Adrenal gland (tissue), 12 donors: Measurements from ENCODE around the gene ADAMTS17. TPM values are rescaled to one million over a fixed set of nuclear protein-coding genes. Genes with fewer than 3 reads are reported as not detected.
"Not testable (repeated sequence)": the region's sequence is repeated elsewhere in the genome, so short reads cannot be mapped to it uniquely, and the experiment has no call there.

ENCODE experiments used
- DNase-seq, 7 donors: peaks; one replicate each; pipeline ENCODE4 v3.0.0-alpha.2; 2019 to 2020
- H3K27ac ChIP-seq, 5 donors: fragments of 200-600 bp; sonication (generic) in 4 of 5; 1 replicate in 3 of 5; 2 replicates in 2 of 5; pipeline versions ENCODE4 v1.5.1 to v1.8.0; 2016 to 2020; ENCODE audit warnings: mild to moderate bottlenecking in 1 of 5
- H3K27me3 ChIP-seq: fragments of 200-600 bp; 2 replicates; pipeline ENCODE4 v1.8.0; 2021
- H3K36me3 ChIP-seq, 2 donors: fragments of 200-600 bp; replicated peaks in 1 of 2; 1 replicate in 1 of 2; 2 replicates in 1 of 2; pipeline versions ENCODE4 v1.5.1 to v1.8.0; 2018 to 2022
- H3K4me1 ChIP-seq, 2 donors: fragments of 200-600 bp; replicated peaks in 1 of 2; 1 replicate in 1 of 2; 2 replicates in 1 of 2; pipeline versions ENCODE4 v1.5.1 to v1.8.0; 2018 to 2021
- H3K4me3 ChIP-seq, 4 donors: fragments of 200-600 bp; sonication (generic) in 3 of 4; one replicate each; pipeline ENCODE4 v1.5.1; 2016 to 2018
- H3K9me3 ChIP-seq, 3 donors: fragments of 200-600 bp; sonication (generic) in 1 of 3; replicated peaks in 1 of 3; 1 replicate in 2 of 3; 2 replicates in 1 of 3; pipeline versions ENCODE4 v1.5.1 to v1.8.0; 2016 to 2021
- CTCF ChIP-seq, 6 experiments: fragments of 450-650 bp in 4 of 6; fragments of 200-600 bp in 2 of 6; sonication (generic) in 1 of 6; IDR thresholded peaks; 1 replicate in 5 of 6; 2 replicates in 1 of 6; pipeline versions ENCODE4 v1.5.1 to v1.8.0; 2016 to 2021; ENCODE audit warnings: antibody characterized with exemption in 6 of 6, mild to moderate bottlenecking in 2 of 6, moderate library complexity in 1 of 6
- POLR2A ChIP-seq, 2 donors: fragments of 450-650 bp; IDR thresholded peaks; one replicate each; pipeline ENCODE4 v1.6.1; 2017; ENCODE audit warnings: antibody characterized with exemption in 2 of 2, mild to moderate bottlenecking in 2 of 2, moderate library complexity in 1 of 2
- WGBS, 4 donors: extraction: QIAGEN DNeasy Blood & Tissue Kit in 2 of 4; methylation state at CpG; one replicate each; pipeline versions ENCODE4 v1.1.5 to v1.1.7; 2013 to 2017; 5-methylcytosine and 5-hydroxymethylcytosine counted together
- intact Hi-C, 2 donors: fragments of 100-400 bp; cut with DNase I; formaldehyde crosslinking; loops; one replicate each; pipeline versions ENCODE4 v1.14.1 to v1.15.0; 2022 to 2023
- polyA plus RNA-seq, 3 donors: library from polyadenylated mRNA; stranded (reverse); fragments of 200-250 nt in 2 of 3; fragments of 350-450 nt in 1 of 3; fragmentation: Illumina TruSeq in 1 of 3; extraction: RNeasy Lipid Tissue Mini Kit (QIAGEN cat#74804) in 1 of 3; gene quantifications; one replicate each; pipeline ENCODE4 v1.2.3, GENCODE V29; 2013 to 2014
- total RNA-seq, 9 donors: library from RNA; depleted of rRNA in 4 of 9; stranded (reverse); fragments of >200 nt in 4 of 9; fragments of 120-200 nt in 1 of 9; fragmentation: NEBNext Ultra II Directional in 1 of 9; extraction: Animal tissue kit (Norgen Biotek cat#: 25700) in 1 of 9; gene quantifications; one replicate each; pipeline versions ENCODE4 v1.1.0 to v1.2.4, GENCODE V29; 2013 to 2023
- donor health status: healthy with polysubstance abuse.
- donor health status: Bipolar disorder and iron deficiency.
- donor health status: DM: yes; HTN: yes; CAD: no.
- donor health status: DM: no; HTN: no; CAD: no.
- donor health status: DM: no; HTN: no; CAD: no.
- donor health status: DM: yes; HTN: yes; CAD: no.

The ADAMTS17 gene
- total and polyA plus RNA-seq, 12 donors: 0.51 to 14.8 (median 2.9) TPM

GRCh38 chr15:100090411-100090810 lies 251.4 kb downstream of the ADAMTS17 start:
- Histone ChIP-seq H3K9me3 (no peaks in the 10 kb centered on the region), H3K27ac (no peak overlapping the region), H3K4me3 (no peak overlapping the region), H3K36me3 (no peaks in the 10 kb centered on the region), H3K27me3 (no peaks in the 10 kb centered on the region), H3K4me1 (no peaks in the 10 kb centered on the region)
- no peak for DNase-seq
- TF ChIP-seq POLR2A (IDR thresholded peaks at IDR 0.05): no peak
- no peak for TF ChIP-seq CTCF (IDR thresholded peaks at IDR 0.05)
- intact Hi-C loops: no loop called here
- 86 to 88% (median 87%) methylated on average over 11 of the region's 11 CpGs for WGBS, 4 donors

- H3K4me3 ChIP-seq, H3K36me3 ChIP-seq, intact Hi-C loops, H3K9me3 ChIP-seq, H3K27ac ChIP-seq, H3K27me3 ChIP-seq, H3K4me1 ChIP-seq: not testable (repeated sequence)
- DNase-seq: peak in 1 of 7 donors; percentile 35
- 86 to 93% (median 90%) methylated on average over 14 to 17 of the region's 17 CpGs for WGBS, 4 donors
Measured at GRCh38 chr15:100084042-100084821, 257.5 kb downstream of the ADAMTS17 start.

GRCh38 chr15:100083572-100083971 lies 258.2 kb downstream of the ADAMTS17 start:
- peak in 6 of 7 donors; percentile 49 to 71 (median 58) for DNase-seq
- Histone ChIP-seq H3K27ac (no peak overlapping the region), H3K9me3 (no peaks in the 10 kb centered on the region), H3K36me3 (no peaks in the 10 kb centered on the region), H3K4me3 (no peak overlapping the region), H3K27me3 (no peaks in the 10 kb centered on the region), H3K4me1 (peaks cover 0 to 8% of the 10 kb centered on the region in 2 donors)
- WGBS, 4 donors: 55 to 67% (median 63%) methylated on average over 2 of the region's 2 CpGs
- TF ChIP-seq CTCF (IDR thresholded peaks at IDR 0.05) (no peak), POLR2A (IDR thresholded peaks at IDR 0.05) (no peak)
- intact Hi-C loops: no loop called here

- Histone ChIP-seq H3K36me3 (no peaks in the 10 kb centered on the region), H3K4me1 (peaks cover 0 to 8% of the 10 kb centered on the region in 2 donors), H3K27me3 (no peaks in the 10 kb centered on the region), H3K27ac (no peak overlapping the region), H3K9me3 (no peaks in the 10 kb centered on the region), H3K4me3 (no peak overlapping the region)
- WGBS, 4 donors: 87 to 91% (median 90%) methylated on average over 7 of the region's 7 CpGs
- intact Hi-C loops: no loop called here
- DNase-seq: peak in 1 of 7 donors; percentile 39
- TF ChIP-seq CTCF (IDR thresholded peaks at IDR 0.05): no peak
- no peak for TF ChIP-seq POLR2A (IDR thresholded peaks at IDR 0.05)
Measured at GRCh38 chr15:100082761-100083402, 258.9 kb downstream of the ADAMTS17 start.
